NCI-H2029 treated with DMSO at 0.1 percent for 48 hours (cell line): Measurements from ENCODE around the gene DNASE2.

ENCODE experiments used
- DNase-seq: peaks from one replicate; lab custom pipeline; 2025; lab: John Stamatoyannopoulos, UW

DNASE2 gene

DNA sequence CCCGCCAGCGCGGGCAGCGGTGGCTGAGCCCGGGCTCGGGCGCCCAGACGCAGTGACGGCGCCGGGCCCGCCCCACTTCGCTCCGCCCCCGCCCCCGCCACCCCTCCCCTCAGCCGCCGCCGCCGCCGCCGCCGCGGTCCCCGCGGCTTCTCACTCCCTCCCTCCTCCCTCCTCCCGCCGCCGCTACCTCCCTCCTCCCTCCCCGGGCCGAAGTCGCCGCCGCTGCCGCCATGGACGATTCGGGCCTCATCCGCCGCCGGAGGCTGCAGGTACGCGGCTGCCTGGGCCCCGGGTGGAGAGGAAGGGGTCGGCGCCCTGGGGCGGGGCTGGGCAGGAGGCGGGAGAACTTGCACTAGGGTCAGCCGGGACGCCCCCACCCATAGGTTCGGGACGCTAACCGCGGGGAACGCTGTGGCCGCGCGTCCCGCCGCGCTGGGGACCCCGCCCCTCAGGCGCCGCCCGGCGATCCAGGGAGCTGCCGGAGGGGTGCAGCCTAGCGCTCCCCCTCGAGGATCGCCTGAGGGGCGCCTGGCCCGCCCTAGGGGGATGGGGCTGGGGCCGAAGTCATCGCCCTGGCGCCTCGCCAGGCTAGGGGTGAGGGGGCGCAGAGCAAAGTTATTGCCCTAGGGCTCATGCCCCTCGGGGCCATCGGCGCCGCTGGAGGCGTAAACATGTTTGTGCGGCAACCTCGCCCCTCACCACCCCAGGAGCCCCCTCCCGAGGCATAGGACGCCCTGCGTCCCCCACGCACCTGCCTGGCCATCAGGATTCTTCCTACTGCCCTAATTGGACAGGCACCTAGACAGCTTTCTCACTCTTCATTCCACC lies 47.3 kb downstream of the DNASE2 start:
- DNase-seq, result no peak

DNA sequence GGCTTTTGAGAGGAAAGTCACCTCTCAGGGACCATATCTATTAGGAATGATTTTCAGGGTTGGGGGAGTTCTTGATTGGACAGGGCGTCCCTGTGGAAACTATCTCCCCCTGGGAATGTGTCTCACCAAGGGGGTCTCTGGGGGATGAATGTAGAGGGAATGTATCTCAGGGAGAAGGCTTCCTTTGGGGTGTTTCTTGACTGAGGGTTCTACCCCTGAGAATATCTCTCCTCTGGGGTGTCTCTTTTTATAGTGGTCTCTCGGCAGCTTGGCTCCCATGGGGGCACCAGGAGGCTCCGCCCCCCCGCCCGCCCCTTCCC lies 47.9 kb downstream of the DNASE2 start:
- DNase-seq, result no peak

DNA sequence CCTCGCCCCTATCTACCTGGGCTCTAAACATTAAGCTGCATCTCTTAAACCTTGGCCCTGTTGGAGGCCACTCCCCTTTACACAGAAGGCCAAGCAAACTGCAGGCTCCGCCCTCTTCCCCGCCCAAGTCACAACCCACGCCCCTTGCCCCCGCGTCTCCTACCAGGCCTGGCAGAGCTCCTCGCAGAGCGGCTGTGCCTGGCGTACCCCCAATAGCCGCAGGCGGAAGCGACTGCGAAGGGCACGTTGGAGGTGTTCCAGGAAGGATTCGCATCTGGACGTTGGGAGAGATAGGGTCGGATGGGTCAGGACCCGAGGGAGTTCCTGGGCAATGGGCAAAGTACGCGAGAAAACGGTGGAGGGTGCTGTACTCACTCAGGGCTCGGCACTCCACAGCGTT lies 52.8 kb downstream of the DNASE2 start:
- DNase-seq, result peak; percentile 60

DNA sequence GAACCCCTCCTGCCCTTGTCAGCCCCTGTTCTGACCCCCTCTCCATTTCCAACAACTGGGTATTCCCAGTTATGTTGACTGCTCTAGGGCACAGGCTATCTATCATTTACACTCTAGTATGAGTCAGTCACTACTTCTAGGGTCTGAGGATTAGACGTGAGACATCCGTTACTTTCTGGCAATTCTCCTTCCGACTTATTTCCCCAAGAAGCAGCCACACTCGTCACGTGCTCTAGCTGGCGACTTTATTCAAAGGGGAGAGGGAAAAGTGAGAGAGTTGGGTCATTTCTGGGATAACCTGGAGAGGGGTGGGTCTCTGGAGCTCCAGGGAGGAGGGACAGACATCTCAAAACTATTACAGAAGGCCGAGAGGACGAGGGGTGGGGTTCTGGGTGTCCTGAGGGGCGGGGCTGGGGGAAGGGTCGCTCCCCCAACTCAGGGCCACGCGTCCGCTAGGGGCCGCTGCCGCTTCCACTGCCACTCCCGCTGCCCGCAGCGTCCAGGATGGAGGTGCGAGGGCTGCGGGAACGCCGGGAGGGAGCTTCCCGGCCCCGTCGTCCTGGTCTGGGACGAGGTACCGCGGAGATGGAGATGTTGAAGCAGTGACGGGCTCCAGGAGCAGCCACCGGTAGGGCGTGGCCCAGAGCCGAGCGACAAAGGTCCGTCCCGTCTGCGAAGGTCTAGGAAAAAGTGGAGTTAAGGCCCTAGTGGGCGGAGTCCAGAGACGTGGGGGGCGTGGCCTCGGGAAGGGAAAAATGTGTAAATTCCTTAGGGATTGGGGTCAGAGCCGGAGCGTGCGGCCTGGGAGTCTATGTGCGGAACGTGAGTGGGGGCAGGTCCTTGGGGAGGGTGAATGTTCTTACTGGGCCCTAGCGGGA lies 55.8 kb downstream of the DNASE2 start:
- no peak for DNase-seq
